Measurements from ENCODE around the gene SERINC5. TPM values are rescaled to one million over a fixed set of nuclear protein-coding genes. Genes with fewer than 3 reads are reported as not detected.

Gene SERINC5
- total RNA-seq, 1 experiment from 2014 or later: 5.7 TPM

DNA sequence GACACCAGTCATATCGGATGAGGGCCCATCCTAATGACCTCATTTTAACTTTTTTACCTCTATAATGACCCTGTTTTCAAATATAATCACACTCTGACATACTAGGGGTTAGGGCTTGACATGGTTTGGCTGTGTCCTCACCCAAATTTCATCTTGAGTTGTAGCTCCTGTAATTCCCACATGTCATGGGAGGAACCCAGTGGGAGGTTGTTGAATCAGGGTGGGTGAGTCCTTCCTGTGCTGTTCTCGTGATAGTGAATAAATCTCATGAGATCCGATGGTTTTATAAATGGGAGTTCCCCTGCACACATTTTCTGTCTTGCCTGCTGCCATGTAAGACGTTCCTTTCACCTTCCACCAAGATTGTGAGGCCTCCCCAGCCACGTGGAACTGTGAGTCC is 148.9 kb downstream of the SERINC5 start:
- TF ChIP-seq EZH2phosphoT487 (IDR thresholded peaks at IDR 0.05; ENCODE audit: borderline replicate concordance, low read length) (no peak), EZH2 (IDR thresholded peaks at IDR 0.05; ENCODE audit: low read length, unreplicated experiment) (no peak)
- TF ChIP-seq, protein P1, sequence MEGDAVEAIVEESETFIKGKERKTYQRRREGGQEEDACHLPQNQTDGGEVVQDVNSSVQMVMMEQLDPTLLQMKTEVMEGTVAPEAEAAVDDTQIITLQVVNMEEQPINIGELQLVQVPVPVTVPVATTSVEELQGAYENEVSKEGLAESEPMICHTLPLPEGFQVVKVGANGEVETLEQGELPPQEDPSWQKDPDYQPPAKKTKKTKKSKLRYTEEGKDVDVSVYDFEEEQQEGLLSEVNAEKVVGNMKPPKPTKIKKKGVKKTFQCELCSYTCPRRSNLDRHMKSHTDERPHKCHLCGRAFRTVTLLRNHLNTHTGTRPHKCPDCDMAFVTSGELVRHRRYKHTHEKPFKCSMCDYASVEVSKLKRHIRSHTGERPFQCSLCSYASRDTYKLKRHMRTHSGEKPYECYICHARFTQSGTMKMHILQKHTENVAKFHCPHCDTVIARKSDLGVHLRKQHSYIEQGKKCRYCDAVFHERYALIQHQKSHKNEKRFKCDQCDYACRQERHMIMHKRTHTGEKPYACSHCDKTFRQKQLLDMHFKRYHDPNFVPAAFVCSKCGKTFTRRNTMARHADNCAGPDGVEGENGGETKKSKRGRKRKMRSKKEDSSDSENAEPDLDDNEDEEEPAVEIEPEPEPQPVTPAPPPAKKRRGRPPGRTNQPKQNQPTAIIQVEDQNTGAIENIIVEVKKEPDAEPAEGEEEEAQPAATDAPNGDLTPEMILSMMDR (conservative IDR thresholded peaks at IDR 0.05; ENCODE audit: low read depth, low read length): no peak
- no TSS peak for BruUV-seq (replicated peaks)

DNA sequence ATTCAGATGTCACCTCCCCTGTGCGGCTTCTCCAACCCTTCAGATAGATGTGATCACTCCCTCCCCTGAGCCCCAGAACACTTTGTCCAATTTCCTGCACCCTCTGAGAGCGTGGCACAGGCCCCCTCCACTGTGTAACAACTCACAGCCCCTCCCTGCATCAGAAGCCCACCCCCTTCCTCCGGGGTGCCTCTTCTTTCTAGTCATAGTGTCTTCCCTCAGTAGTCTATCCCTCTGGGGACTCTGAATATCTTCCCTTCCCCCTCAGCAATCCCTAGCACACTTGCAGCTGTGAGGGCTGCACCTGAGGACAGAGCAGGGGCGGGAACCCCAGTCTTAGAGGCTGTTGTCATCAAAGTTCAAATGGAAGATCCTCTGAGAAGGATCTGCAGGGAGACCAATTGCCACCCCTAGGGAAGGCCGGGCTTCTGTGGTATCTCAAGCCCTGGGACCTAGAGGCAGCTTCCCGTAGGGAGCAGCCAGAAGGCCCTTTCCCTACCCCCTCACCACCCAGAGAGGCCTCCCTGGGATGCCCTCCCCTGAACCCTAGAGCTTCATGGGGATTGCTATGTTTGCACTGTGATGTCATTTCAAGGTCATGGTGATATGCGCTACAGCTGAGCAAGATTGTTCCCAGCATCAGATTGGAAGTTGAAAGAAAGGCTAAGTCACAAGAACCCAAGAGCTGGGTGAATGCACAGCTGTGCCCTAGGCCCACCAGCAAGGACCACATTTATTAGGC is 150.0 kb downstream of the SERINC5 start:
- H4K20me1 ChIP-seq (ENCODE audit: low read length): no peaks in the 10 kb centered on the region
- H3F3A ChIP-seq (ENCODE audit: low read length, unreplicated experiment): no peaks in the 10 kb centered on the region
- no peaks in the 10 kb centered on the region for H3K36me3 ChIP-seq (ENCODE audit: low read depth, low read length)
- H3K79me2 ChIP-seq (ENCODE audit: low read length): no peaks in the 10 kb centered on the region
- no peak overlapping the region for H3K9ac ChIP-seq (ENCODE audit: low read length)
- CTCF ChIA-PET: no interaction called here
- no peaks in the 10 kb centered on the region for H3K9me2 ChIP-seq (replicated peaks; ENCODE audit: low read length)
- no peak overlapping the region for H3K27ac ChIP-seq (ENCODE audit: low read length)
- DNase-seq (no peak), ATAC-seq (no peak)
- no peaks in the 10 kb centered on the region for H3K27me3 ChIP-seq (ENCODE audit: low read length)
- no peak overlapping the region for H3K4me2 ChIP-seq (ENCODE audit: low read length)
- H3K9me3 ChIP-seq (ENCODE audit: low read length): no peaks in the 10 kb centered on the region
- BruUV-seq (replicated peaks): no TSS peak
- intact Hi-C loops (cut with micrococcal nuclease): no loop called here
- H3K4me1 ChIP-seq (ENCODE audit: insufficient read depth, low read length): no peaks in the 10 kb centered on the region
- H2AFZ ChIP-seq (ENCODE audit: low read length): no peak overlapping the region
- no peak for TF ChIP-seq EZH2 (IDR thresholded peaks at IDR 0.05; ENCODE audit: low read length, unreplicated experiment)
- TF ChIP-seq EZH2phosphoT487 (IDR thresholded peaks at IDR 0.05; ENCODE audit: borderline replicate concordance, low read length): no peak
- TF ChIP-seq, protein P1 (conservative IDR thresholded peaks at IDR 0.05; ENCODE audit: low read depth, low read length): no peak
- no peak overlapping the region for H3K4me3 ChIP-seq (ENCODE audit: low read length)
- POLR2A ChIA-PET (ENCODE audit: unreplicated experiment): no interaction called here

More for the DNA sequence above, 148.9 kb downstream of the SERINC5 start:
- H3K4me1 ChIP-seq (ENCODE audit: insufficient read depth, low read length): no peaks in the 10 kb centered on the region
- no peak overlapping the region for H3K4me2 ChIP-seq (ENCODE audit: low read length)
- H3K27ac ChIP-seq (ENCODE audit: low read length): no peak overlapping the region
- intact Hi-C loops (cut with micrococcal nuclease): no loop called here
- H3K27me3 ChIP-seq (ENCODE audit: low read length): no peaks in the 10 kb centered on the region
- ChIA-PET CTCF (no interaction called here), POLR2A (ENCODE audit: unreplicated experiment) (no interaction called here)
- H3K9me3 ChIP-seq (ENCODE audit: low read length): no peaks in the 10 kb centered on the region
- no peak overlapping the region for H3K4me3 ChIP-seq (ENCODE audit: low read length)
- no peak for DNase-seq
- H4K20me1 ChIP-seq (ENCODE audit: low read length): no peaks in the 10 kb centered on the region
- no peaks in the 10 kb centered on the region for H3K79me2 ChIP-seq (ENCODE audit: low read length)
- H3K36me3 ChIP-seq (ENCODE audit: low read depth, low read length): no peaks in the 10 kb centered on the region
- no peaks in the 10 kb centered on the region for H3F3A ChIP-seq (ENCODE audit: low read length, unreplicated experiment)
- no peak overlapping the region for H3K9ac ChIP-seq (ENCODE audit: low read length)
- no peak overlapping the region for H2AFZ ChIP-seq (ENCODE audit: low read length)
- no peaks in the 10 kb centered on the region for H3K9me2 ChIP-seq (replicated peaks; ENCODE audit: low read length)
- no peak for ATAC-seq

DNA sequence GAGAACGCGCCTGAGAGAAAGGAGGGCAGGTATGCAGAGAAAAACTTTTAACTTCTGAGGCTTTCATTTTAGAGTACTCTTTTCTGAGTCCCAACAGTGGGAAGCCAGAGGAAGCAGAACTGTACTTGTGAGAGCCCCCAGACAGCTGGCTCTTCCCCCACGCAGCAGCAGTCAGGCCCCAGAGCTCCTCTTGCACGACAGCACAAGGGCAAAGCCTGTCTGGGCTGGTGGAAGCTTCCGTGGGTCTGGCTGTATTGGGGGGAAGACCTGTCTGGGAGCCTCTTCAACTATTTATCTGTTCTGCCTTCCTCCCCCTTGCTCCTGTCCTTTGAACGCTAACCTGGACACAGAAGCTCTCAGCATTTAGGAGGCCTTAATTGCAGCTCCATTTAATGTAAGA is 152.5 kb downstream of the SERINC5 start:
- Histone ChIP-seq H3K27ac (ENCODE audit: low read length) (no peak overlapping the region), H3K9me2 (replicated peaks; ENCODE audit: low read length) (no peaks in the 10 kb centered on the region), H3K79me2 (ENCODE audit: low read length) (no peaks in the 10 kb centered on the region), H4K20me1 (ENCODE audit: low read length) (no peaks in the 10 kb centered on the region), H3K9me3 (ENCODE audit: low read length) (no peaks in the 10 kb centered on the region), H3K4me2 (ENCODE audit: low read length) (no peak overlapping the region), H2AFZ (ENCODE audit: low read length) (no peak overlapping the region), H3K9ac (ENCODE audit: low read length) (no peak overlapping the region), H3F3A (ENCODE audit: low read length, unreplicated experiment) (no peaks in the 10 kb centered on the region), H3K27me3 (ENCODE audit: low read length) (no peaks in the 10 kb centered on the region), H3K36me3 (ENCODE audit: low read depth, low read length) (no peaks in the 10 kb centered on the region), H3K4me1 (ENCODE audit: insufficient read depth, low read length) (no peaks in the 10 kb centered on the region), H3K4me3 (ENCODE audit: low read length) (no peak overlapping the region)
- intact Hi-C loops (cut with micrococcal nuclease): no loop called here
- ChIA-PET POLR2A (ENCODE audit: unreplicated experiment) (no interaction called here), CTCF (no interaction called here)
- BruUV-seq (replicated peaks): no TSS peak
- ATAC-seq (no peak), DNase-seq (no peak)
- TF ChIP-seq EZH2 (IDR thresholded peaks at IDR 0.05; ENCODE audit: low read length, unreplicated experiment) (no peak), EZH2phosphoT487 (IDR thresholded peaks at IDR 0.05; ENCODE audit: borderline replicate concordance, low read length) (no peak)
- TF ChIP-seq, protein P1 (conservative IDR thresholded peaks at IDR 0.05; ENCODE audit: low read depth, low read length): no peak
